Measurements from ENCODE around the gene NUMA1.

The NUMA1 gene

DNA sequence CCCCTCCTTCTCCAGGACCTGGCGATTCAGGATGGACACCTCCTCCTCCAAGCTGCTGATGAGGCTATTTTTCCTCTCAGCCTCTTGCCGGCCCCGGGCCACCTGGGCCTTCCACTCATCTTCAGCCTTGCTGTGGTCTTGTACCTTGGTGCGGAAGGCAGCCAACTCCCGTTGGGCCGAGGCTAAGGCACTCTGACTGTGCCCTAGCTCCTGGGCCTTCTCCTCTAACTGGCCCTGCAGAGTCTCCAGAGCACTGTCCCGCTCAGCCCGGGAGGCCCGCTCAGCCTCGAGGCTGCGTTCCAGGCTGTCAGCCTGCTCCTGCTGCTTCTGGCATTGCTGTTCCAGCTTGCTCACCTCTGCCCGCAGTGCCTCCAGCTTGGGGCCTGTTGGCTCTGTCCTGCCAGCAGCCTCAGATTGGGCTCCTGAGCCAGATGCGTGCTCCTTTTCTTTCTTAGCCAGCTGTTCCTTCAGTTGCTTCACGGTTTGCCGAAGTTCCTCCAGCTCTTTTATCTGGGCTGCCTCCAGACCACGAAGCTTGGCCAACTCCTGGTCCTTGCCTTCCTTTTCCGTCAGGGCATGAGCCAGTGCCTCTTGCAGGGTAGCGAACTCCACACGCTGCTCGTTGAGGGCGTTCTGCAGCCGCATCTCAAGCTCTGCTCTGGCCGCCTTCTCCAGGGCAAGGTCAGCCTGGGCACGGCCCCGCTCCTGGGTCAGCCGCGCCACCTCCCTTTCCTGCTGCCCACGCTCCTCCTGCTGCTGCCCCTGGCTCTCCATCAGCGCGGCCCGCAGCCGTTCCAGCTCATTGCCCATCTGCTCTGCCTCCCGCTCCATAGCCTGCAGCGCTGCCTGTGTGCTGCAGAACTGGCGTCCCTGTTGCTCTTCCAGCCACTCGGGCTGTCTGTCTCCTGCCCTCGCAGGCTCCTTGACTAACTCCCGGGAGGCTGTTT, 66.3 kb downstream of the NUMA1 start:
- DNase-seq: no peak

DNA sequence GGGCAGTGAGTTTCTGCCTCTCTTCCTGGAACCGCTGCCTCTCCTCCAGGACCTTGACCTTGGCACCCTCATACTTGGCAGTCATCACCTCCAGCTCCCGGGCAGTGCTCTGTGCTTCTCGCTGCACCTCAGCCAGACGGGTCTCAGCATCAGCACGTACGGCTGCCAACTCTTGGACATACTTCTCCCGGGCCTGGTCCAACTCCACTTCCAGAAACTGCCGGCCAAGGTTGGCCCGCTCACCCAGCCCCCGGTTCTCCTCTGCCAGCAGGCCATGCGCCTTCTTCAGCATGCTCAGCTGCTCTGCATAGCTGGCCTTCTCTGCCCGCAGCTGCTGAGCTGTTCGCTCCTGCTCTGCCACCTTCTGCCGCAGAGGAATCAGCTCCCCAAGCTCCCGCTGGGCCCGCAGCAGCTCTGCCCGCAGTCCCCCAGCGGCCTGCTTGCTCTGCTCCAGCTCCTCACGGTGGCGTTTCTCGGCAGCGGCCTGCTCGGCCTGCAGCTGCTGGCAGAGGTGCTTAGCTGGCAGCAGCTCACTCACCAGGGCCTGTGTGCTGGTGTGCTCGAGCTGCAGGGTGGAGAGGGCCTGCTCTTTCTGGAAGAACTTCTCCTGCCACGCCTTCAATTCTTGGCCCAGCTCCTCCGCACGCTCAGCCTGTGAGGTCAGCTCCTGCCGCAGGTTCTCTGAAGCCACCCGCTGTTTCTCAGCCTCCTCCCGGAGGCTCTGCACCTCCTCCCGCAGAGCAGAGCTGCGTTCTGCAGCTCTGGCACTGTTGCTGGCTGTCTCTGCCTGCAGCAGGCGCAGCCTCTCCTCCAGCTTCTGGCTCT, 67.2 kb downstream of the NUMA1 start:
- DNase-seq: no peak

DNA sequence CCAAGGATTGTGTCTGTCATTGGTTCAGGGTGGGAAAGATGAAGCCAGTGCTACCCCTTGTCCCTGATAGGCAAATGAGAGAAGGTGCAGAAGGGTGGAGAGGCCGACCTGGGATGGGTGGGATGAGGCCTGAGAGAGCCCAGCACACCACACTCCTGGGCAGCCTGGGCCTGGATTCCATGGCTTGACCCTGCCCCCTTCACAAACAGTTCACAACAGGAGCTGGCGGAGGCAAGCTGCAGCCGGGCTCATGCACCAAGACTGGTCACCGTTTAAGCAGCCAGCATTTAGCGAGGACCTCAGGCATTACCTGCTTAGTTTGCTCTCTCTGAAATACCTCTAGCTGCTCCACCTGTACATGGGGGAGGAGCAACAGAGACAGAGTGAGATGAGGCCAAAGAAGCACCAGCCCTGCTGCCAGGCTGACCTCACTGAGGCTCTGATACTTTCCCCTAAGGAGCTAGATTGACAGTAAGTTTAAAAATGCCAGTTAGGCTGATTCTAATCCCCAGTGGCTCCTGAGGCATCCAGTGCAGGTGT, 68.2 kb downstream of the NUMA1 start:
- DNase-seq: no peak

DNA sequence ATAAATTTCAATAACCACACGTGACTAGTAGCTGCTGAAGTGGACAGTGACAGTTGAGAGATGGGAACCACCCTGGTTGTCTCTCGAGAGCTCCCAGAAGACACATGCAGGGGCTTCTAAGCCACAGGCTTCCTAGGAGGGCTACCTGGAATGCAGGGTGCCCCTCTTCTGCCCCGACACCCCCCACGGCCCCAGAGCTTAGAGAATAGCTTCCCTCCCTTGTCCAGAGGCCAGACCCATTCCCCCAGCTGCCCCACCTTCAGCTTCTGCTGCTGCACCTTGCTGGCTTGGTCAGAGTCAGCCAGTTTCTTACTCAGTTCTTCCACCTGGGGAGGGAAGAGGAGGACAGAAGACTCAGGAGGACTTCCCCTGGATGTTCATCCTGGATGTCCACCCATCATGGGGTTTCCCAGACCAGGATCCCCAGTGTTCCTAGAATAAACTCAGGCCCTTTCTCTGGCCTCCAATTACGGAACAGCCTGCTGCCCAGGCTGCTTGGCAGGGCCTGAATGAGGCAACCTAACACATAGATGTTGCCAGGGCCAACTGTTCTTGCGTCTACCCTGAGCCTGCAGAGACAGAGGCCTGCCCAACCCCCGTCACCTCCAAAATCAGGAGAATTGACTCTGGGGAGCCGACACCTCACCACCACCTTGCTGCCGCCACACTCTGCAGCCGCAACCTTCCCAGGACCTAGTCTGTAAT, 69.7 kb downstream of the NUMA1 start:
- DNase-seq: no peak

DNA sequence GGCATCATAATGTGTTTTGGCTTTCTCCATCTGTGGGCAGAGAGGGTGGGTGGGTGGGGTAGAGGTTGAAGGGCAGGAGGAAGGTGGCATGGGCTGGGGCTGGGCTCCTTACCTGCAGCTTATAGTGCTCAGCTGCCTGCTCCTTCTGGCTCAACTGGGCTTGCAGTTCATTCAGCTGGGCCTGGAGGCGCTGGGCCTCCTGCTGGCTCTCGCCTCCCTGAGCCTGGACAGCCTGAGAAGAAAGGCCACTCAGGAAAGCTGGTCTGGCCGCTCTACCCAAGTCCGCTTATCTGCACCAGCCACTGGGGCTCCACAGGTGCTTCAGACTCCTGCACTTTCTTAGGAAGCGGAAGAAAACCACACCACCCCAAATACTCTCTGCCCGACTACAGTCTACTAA, 71.2 kb downstream of the NUMA1 start:
- no peak for DNase-seq

DNA sequence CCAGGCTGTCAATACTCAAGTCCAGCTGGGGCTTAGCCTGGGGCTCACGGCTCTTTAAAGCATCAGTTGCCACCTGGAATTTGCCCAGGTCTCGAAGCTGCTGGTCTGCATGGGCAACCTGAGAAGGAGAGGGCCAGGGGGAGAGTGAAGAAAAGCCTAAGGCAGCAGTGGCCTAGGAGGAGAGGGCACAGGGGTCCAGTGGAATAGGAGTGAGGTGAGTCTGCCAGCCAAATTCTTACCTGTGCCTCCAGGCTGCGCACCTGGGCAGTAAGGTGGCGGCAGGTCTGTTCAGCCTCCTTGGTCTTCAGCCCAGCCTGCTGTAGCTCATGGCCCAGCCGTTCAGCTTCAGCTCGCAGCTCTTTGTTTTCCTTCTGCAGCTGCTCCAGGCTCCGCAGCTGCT, 71.6 kb downstream of the NUMA1 start:
- DNase-seq: no peak

DNA sequence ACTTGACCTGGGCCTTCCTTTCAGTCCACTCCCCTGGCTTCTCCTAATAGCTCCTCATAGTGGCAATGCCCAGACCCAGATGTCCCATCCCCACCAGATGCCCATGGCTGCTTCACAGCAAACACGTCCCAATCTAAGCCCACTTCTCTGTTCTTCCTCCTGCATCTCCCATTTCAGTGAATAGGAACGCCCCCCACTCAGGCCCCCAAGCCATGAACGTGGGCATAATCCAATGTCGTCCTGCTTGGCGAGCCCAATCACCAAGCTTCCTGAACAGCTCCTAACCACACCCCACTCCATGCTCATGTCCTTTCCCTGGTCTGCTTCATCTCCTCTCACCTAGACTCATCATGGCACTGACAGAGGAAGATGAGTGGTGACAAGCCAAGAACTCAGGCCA, 72.8 kb downstream of the NUMA1 start:
- DNase-seq: no peak

DNA sequence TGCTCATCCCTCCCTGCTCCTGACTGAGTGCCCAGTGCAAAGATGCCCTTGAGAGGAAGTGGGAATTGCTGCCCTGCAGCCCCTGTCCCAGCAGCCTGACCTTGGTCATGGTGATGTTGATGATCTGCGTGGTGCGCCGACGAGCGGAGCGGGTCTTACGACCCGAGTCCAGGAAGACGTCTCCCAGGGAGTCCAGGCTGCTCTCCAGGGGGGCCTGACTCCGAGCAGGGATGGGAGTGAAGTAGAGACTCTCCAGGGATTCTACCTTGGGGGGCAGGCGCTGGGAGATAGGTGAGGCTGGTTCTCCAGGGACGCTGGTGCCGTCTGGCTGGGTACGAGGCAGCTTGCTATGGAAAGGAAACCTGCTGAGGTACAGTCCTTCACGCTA, 73.3 kb downstream of the NUMA1 start:
- DNase-seq: no peak

DNA sequence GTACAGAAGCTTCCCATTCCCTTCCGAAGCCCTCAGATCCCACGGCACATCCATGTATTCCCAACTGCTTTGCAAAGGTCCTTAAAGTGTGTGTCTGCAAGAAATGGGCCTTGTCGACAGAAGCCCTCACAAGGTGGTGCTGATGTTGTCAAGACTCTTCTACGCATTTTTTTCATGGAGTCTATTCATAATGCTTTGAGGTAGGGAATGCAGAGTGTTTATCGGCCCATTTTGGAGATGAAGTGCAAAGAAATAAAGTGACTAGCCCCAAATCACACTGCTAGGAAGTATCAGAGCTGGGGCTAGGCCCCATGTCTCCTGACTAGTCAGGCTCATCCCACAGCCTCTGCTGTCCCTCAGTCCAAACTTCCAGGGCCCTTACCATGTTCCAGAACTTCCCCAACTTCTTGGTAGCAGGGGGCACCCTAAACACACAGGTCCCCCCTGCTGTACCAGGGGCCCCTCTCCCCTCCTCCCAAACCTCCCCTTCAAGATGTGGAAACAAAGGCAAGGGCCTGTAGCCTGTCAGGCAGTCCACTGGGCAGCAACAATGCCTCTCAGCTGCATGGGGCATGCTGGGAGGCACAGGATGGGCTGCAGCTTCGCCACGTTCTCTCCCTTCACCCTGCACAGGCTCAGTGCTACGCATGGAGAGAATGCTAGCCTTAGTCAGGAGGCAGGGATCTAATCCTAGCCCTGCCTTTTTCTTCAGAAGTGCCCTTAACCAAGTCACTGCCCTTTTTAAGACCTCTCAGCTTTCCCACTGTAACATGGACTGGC, 73.8 kb downstream of the NUMA1 start:
- no peak for DNase-seq

DNA sequence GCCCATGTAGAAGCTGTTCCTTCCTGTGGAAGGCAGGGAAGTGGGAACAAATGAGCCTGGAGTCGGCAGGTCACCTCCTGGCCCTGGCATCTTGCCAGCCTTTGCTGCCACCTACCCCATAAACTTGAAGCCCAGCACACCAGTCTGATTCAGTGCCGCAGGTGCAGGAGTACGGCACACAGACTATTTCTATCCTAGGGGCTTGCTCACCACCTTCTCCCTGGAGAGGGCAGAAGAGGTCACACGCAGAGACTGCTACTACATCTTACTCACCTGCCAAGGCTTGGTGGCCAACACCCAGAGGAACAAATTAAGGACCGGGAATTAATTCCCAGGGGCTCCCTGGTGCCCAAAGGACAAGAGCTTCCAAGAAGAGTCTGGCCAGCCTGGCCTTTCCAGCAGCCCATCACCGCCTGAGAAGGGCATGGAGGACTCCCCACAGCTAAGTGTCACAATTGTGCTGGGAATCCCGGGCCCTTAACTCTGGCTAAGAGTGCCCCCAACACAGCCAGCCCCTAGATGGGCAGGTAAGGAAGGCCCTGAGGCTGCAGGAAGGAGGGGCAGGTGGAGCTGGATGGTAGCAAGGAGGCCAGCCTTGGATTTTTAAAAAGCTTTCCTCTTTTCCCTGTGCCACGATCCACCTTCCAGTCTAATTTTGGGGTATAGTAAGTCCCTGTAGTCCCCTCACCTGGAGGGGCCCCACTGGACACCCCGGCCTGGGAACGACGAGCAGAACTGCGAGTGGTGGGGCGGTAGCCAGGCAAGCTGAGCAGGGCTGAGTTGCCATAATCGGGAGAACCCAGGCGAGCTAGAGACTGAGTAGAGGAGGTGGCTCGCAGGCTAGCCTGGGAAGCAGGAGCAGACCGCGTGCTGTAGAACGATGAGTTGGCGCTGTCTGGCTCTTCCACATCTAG, 74.7 kb downstream of the NUMA1 start:
- DNase-seq: peak; percentile 23

DNA sequence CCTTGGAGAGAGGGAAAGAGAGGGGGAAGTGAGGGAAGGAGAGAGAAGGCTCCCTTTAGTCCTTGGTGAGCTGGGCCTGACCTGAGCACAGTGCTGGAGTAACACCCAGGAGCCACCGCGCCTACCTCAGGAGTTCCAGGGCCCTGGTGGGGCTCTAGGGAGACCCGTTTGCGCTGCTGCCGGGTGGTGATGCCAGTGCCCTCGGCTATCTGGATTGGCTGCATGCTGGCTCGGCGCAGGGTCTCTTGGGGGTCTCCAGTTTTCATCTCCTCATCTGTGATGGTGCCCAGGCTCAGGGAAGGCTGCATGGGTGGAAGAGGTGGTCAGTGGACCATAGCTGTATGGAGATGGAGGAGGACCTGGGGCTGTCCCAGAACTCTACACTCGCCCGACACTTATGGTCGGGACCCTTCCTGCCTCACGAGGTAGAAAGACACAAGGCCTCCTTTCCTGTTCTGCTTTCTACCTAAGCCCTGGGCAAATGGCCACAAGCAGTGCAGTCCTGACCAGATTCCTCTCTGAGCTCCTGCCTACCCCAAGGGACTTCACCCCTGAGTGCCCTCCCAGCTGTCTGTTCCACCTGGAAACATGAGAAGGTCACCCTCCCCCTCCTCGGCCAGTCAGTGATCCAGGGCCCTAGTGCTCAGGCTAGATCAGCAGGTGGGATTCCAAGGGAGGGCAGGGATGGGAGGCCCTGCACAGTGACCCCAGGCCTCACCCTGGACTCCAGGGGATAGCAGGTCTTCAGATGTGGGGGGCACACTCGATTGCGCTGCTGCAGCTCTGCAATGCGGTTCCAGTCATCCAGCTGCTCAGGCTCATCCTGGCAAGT, 75.6 kb downstream of the NUMA1 start:
- DNase-seq: no peak

DNA sequence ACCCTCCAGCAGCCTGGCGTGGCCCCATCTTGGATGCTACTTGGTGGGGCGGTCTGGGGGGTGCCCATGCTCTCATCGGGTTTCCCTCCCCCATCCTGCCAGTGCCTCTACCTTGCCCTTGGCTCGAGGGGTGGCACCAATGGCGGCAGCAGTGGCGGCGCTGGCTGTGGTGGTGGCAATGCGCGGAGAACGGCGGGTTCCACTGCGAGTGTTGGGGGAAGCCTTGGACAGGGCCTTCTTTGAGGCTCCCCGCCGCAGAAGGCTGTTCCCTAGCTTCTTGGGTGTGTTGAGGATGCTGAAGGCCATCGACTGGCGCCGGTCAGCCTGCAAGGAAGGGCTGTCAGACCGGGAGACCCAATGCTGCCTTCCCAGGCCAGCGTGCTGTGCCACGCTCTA, 76.6 kb downstream of the NUMA1 start:
- no peak for DNase-seq

DNA sequence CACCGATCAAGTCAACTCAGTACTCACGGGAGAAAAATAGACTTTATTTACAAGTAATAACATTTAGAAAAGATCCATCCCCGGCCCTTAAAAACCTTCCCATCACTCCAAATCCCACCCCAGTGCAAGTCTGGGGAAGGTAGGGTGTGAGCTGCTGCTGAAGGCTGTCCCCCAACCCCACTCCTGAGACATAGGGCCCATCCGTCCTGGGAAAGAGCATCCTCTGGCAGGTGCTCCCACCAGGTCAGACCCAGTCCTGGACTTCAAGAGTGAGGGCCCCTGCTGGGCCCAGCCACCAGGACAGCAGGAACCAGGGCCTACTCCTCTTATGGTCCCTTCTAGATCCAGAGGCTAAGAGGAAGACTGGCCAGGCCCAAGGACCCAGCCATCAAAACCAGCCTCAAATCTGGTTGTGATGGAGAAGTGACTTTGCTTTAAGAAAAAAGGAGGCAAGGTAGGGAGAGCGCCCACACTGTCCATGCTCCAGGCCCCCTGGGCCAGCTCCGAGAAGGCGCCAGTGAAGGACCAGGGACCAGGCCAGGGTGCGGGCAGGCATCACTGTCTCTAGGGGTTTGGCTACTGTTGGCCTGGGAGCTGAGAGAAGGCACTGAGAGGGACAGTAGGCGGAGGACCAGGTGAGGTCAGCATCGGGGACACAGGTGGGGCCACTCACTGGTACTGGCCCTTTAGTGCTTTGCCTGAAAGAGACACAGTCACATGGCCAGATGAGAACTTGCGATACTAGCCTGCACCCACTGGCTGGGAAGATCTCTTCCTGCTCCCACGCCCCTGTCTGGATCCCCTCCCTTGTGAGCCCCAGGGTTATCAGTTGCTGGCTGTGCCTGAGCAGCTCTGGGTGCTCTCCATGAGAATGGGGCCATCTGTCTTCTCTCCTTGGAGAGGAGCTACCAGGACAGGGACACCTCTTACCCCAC, 77.2 kb downstream of the NUMA1 start:
- no peak for DNase-seq

DNA sequence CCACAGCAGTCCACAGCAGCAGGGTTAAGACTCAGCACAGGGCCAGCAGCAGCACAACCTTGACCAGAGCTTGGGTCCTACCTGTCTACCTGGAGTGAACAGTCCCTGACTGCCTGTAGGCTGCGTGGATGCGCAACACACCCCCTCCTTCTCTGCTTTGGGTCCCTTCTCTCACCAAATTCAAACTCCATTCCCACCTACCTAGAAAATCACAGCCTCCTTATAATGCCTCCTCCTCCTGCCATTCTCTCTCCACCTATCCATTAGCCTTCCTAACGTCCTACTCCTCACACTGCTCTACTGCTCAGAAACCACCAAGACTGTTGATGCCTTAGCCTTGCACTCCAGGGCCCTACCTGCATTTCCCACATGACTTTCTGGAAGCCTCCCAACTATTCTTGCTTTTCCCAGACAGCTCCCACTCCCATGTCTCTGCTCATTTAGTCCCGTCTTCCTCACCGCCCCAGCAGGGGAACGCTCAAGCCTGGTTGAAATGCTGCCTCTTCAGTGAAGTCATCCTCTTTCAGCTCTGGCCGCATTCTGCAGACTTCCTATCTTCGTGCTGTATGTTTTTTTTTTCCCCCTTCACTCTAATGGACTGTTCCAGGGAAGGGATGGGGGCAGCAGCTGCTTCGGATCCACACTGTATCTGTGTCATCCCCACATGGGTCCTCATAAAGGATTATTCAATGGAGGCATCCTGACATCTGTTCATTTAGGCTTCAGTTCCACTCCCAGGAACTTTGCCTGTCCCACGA, 78.3 kb downstream of the NUMA1 start:
- DNase-seq: no peak

DNA sequence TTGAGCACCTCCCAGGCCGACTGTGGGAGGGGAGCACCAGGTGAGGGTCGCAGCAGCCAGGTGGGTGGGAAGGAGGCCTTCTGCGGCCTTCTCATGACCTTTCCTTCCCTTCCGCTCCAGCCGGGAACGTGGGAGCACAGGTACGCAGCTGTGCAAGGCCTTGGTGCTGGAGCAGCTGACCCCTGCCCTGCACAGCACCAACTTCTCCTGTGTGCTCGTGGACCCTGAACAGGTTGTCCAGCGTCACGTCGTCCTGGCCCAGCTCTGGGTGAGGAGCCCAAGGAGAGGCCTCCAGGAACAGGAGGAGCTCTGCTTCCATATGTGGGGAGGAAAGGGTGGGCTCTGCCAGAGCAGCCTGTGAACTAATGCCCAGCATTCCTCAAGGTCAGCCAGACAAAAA, 79.1 kb downstream of the NUMA1 start:
- DNase-seq: no peak

DNA sequence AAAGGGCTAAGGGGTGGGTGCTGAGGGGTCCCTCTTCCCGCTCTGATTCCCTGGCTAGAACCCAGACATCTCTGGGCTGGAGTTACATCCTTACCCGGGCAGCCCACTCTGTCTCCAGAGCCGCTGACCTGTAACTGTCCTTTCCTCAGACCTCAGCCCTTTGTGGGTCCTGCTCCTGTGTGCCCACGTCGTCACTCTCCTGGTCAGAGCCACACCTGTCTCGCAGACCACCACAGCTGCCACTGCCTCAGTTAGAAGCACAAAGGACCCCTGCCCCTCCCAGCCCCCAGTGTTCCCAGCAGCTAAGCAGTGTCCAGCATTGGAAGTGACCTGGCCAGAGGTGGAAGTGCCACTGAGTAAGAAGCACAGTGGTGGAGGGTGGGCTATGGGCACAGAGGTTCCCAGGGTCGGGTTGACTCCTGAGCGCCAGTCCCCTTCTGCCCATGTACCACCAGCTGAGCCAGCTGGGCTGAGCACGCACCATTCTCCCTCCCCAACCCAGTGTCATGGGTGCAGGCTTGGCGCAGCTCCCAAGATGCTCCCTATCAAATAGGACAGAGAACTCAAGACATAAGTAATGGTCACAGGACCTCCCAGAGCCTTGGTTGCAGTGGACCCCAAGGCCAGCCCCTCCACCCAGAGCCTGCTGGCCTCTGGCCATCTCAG, 80.0 kb downstream of the NUMA1 start:
- no peak for DNase-seq

DNA sequence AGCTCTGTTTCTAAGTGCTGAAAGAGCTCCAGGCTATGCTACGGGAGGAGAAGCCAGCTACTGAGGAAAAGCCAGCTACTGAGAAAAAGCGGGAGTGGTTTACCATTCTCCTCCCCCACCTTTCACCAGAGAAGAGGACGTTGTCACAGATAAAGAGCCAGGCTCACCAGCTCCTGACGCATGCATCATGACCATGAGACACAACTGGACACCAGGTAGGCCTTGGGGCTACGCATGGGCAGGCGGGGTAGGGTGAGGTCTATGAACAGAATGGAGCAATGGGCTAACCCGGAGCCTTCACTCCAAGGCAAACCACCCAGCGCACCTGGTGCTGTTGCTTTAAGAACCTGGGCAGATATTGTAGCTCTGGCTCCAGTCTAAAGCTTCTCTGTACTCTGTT, 80.5 kb downstream of the NUMA1 start:
- no peak for DNase-seq

DNA sequence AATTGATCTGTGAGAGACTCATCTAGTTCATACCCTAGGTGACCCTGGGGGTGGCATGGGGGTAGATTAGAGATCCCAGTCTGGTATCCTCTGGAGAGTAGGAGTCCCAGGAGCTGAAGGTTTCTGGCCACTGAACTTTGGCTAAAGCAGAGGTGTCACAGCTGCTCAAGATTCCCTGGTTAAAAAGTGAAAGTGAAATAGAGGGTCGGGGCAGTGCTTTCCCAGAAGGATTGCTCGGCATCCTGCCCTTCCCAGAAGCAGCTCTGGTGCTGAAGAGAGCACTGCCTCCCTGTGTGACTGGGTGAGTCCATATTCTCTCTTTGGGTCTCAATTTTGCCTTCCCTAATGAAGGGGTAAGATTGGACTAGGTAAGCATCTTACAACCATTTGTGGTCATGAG, 81.0 kb downstream of the NUMA1 start:
- DNase-seq: no peak

Data from NCI-H1105 (cell line).